DMS153 treated with DMSO at 0.1 percent for 48 hours (cell line): ENCODE data around the gene TREM2.
"Not testable (repeated sequence)": the region's sequence is repeated elsewhere in the genome, so short reads cannot be mapped to it uniquely, and the experiment has no call there.

ENCODE experiments used
- DNase-seq: peaks from one replicate; lab custom pipeline; 2025; ENCODE audit not compliant: unreplicated experiment; lab: John Stamatoyannopoulos, UW

TREM2 gene

GRCh38 chr6:41162687-41163418 is at the start of gene TREM2:
TREM2 (minus strand) TSS chr6:41163116; CDS start chr6:41163082, 34 bp downstream.
- no peak for DNase-seq

GRCh38 chr6:41209547-41210320 is 46.8 kb upstream of the TREM2 start:
- DNase-seq = no peak

GRCh38 chr6:41208439-41209106 is 45.7 kb upstream of the TREM2 start:
- no peak for DNase-seq

GRCh38 chr6:41204156-41204555 is 41.2 kb upstream of the TREM2 start:
- no peak for DNase-seq

- DNase-seq = no peak
Observed at GRCh38 chr6:41201764-41202173, 38.9 kb upstream of the TREM2 start.

- no peak for DNase-seq
Observed at GRCh38 chr6:41200901-41201763, 38.2 kb upstream of the TREM2 start, which contains the start of gene TREML2. TREML2 (minus strand) TSS chr6:41201149; CDS start chr6:41201008, 141 bp downstream.

- no peak for DNase-seq
Observed at GRCh38 chr6:41200296-41200900, 37.5 kb upstream of the TREM2 start.

- DNase-seq = no peak
Observed at GRCh38 chr6:41199552-41200246, 36.8 kb upstream of the TREM2 start.

GRCh38 chr6:41197234-41197633 is 34.3 kb upstream of the TREM2 start:
- no peak for DNase-seq

GRCh38 chr6:41194386-41194785 is 31.5 kb upstream of the TREM2 start:
- no peak for DNase-seq

GRCh38 chr6:41193884-41194283 is 31.0 kb upstream of the TREM2 start:
- no peak for DNase-seq

- no peak for DNase-seq
Observed at GRCh38 chr6:41193171-41193734, 30.3 kb upstream of the TREM2 start.

GRCh38 chr6:41191569-41191968 is 28.7 kb upstream of the TREM2 start:
- DNase-seq = no peak

- no peak for DNase-seq
Observed at GRCh38 chr6:41190791-41191190, 27.9 kb upstream of the TREM2 start.

GRCh38 chr6:41189967-41190366 is 27.1 kb upstream of the TREM2 start:
- DNase-seq = no peak

- not testable (repeated sequence) for DNase-seq
Observed at GRCh38 chr6:41189046-41189445, 26.1 kb upstream of the TREM2 start.

- DNase-seq = no peak
Observed at GRCh38 chr6:41187924-41188886, 25.3 kb upstream of the TREM2 start.

- DNase-seq = no peak
Observed at GRCh38 chr6:41186031-41186562, 23.2 kb upstream of the TREM2 start.
